ENCODE results near the gene ARHGEF10L. TPM values are rescaled to one million over a fixed set of nuclear protein-coding genes. Genes with fewer than 3 reads are reported as not detected.

Gene ARHGEF10L
- total RNA-seq, 1 donor from 2014 or later: 33.1 TPM

GRCh38 chr1:17554954-17555353 lies 15.5 kb downstream of the ARHGEF10L start:
- no peak overlapping the region for H3K27ac Mint-ChIP-seq
- H3K9me3 Mint-ChIP-seq: no peaks in the 10 kb centered on the region

GRCh38 chr1:17557986-17558385 lies 18.5 kb downstream of the ARHGEF10L start:
- no peak overlapping the region for H3K27ac Mint-ChIP-seq
- H3K27me3 Mint-ChIP-seq (ENCODE audit: low read depth): no peaks in the 10 kb centered on the region
- no peak for DNase-seq (ENCODE audit: low spot score in 2 of 2, unreplicated experiment in 2 of 2)
- H3K36me3 Mint-ChIP-seq: no peaks in the 10 kb centered on the region
- TF ChIP-seq CTCF (IDR thresholded peaks at IDR 0.05; ENCODE audit: unreplicated experiment): no peak
- H3K4me1 Mint-ChIP-seq: peaks cover 4% of the 10 kb centered on the region
- no peaks in the 10 kb centered on the region for H3K9me3 Mint-ChIP-seq
- no peak overlapping the region for H3K4me3 Mint-ChIP-seq

More at GRCh38 chr1:17554954-17555353, 15.5 kb downstream of the ARHGEF10L start:
- peaks cover 22% of the 10 kb centered on the region for H3K4me1 Mint-ChIP-seq
- no peaks in the 10 kb centered on the region for H3K36me3 Mint-ChIP-seq
- no peak for DNase-seq (ENCODE audit: low spot score in 2 of 2, unreplicated experiment in 2 of 2)
- no peak for TF ChIP-seq CTCF (IDR thresholded peaks at IDR 0.05; ENCODE audit: unreplicated experiment)
- H3K27me3 Mint-ChIP-seq (ENCODE audit: low read depth): no peaks in the 10 kb centered on the region
- no peak overlapping the region for H3K4me3 Mint-ChIP-seq

GRCh38 chr1:17558541-17558940 lies 19.0 kb downstream of the ARHGEF10L start:
- Mint-ChIP-seq H3K9me3 (no peaks in the 10 kb centered on the region), H3K4me1 (peaks cover 4% of the 10 kb centered on the region), H3K4me3 (no peak overlapping the region), H3K27ac (no peak overlapping the region), H3K27me3 (ENCODE audit: low read depth) (no peaks in the 10 kb centered on the region), H3K36me3 (no peaks in the 10 kb centered on the region)
- TF ChIP-seq CTCF (IDR thresholded peaks at IDR 0.05; ENCODE audit: unreplicated experiment): no peak
- no peak for DNase-seq (ENCODE audit: low spot score in 2 of 2, unreplicated experiment in 2 of 2)

- TF ChIP-seq CTCF (IDR thresholded peaks at IDR 0.05; ENCODE audit: unreplicated experiment): no peak
- no peaks in the 10 kb centered on the region for H3K27me3 Mint-ChIP-seq (ENCODE audit: low read depth)
- no peak overlapping the region for H3K27ac Mint-ChIP-seq
- no peak for DNase-seq (ENCODE audit: low spot score in 2 of 2, unreplicated experiment in 2 of 2)
- H3K9me3 Mint-ChIP-seq: no peaks in the 10 kb centered on the region
- H3K4me1 Mint-ChIP-seq: peaks cover under 1% of the 10 kb centered on the region
- no peaks in the 10 kb centered on the region for H3K36me3 Mint-ChIP-seq
- no peak overlapping the region for H3K4me3 Mint-ChIP-seq
Observed at GRCh38 chr1:17558954-17559614, 19.6 kb downstream of the ARHGEF10L start.

- no peaks in the 10 kb centered on the region for H3K9me3 Mint-ChIP-seq
- no peak overlapping the region for H3K27ac Mint-ChIP-seq
Observed at GRCh38 chr1:17559615-17560419, 20.3 kb downstream of the ARHGEF10L start.

More at GRCh38 chr1:17559615-17560419, 20.3 kb downstream of the ARHGEF10L start:
- Mint-ChIP-seq H3K36me3 (no peaks in the 10 kb centered on the region), H3K4me3 (no peak overlapping the region), H3K27me3 (ENCODE audit: low read depth) (no peaks in the 10 kb centered on the region), H3K4me1 (no peaks in the 10 kb centered on the region)
- no peak for DNase-seq (ENCODE audit: low spot score in 2 of 2, unreplicated experiment in 2 of 2)
- TF ChIP-seq CTCF (IDR thresholded peaks at IDR 0.05; ENCODE audit: unreplicated experiment): no peak
